Mesothelial cell of epicardium (in vitro differentiated cells): ENCODE results near the gene TRPV6. TPM values are rescaled to one million over a fixed set of nuclear protein-coding genes. Genes with fewer than 3 reads are reported as not detected.

Experiments
- DNase-seq, 2 experiments: peaks; one replicate each; pipeline ENCODE4 v3.0.0; 2021; ENCODE audit warnings: low spot score in 2 of 2; ENCODE audit not compliant: unreplicated experiment in 2 of 2
- H3K27ac Mint-ChIP-seq: 2 replicates; pipeline ENCODE4 v1.8.0; 2021; ENCODE audit warnings: mixed read lengths
- H3K27me3 Mint-ChIP-seq: 2 replicates; pipeline ENCODE4 v1.8.0; 2021; ENCODE audit warnings: low read depth, mixed read lengths
- H3K36me3 Mint-ChIP-seq: 2 replicates; pipeline ENCODE4 v1.8.0; 2021; ENCODE audit warnings: mixed read lengths
- H3K4me1 Mint-ChIP-seq: 2 replicates; pipeline ENCODE4 v1.8.0; 2021; ENCODE audit warnings: mixed read lengths
- H3K4me3 Mint-ChIP-seq: 2 replicates; pipeline ENCODE4 v1.8.0; 2021; ENCODE audit warnings: mild to moderate bottlenecking, moderate library complexity, mixed read lengths
- H3K9me3 Mint-ChIP-seq: 2 replicates; pipeline ENCODE4 v1.8.0; 2021; ENCODE audit warnings: mixed read lengths
- CTCF ChIP-seq: fragments of 200-600 bp; sonication (generic); IDR thresholded peaks from one replicate; pipeline ENCODE4 v1.5.0; 2021; ENCODE audit warnings: antibody characterized with exemption; ENCODE audit not compliant: unreplicated experiment
- total RNA-seq: library from RNA; stranded (reverse); gene quantifications from 3 replicates; pipeline ENCODE4 v1.2.1, GENCODE V29; 2021

Gene TRPV6
- total RNA-seq, 1 donor from 2014 or later: 5.7 TPM

- Mint-ChIP-seq H3K27me3 (peaks cover 16% of the 10 kb centered on the region), H3K4me1 (peaks cover 22% of the 10 kb centered on the region), H3K36me3 (no peaks in the 10 kb centered on the region), H3K4me3 (peak within 1 kb of the TSS; percentile 93), H3K27ac (peak within 1 kb of the TSS; percentile 90), H3K9me3 (no peaks in the 10 kb centered on the region)
- peak; percentile 71 to 89 for DNase-seq
- no peak for TF ChIP-seq CTCF
Measured at GRCh38 chr7:142854372-142855113, 31.0 kb downstream of the TRPV6 start, which contains the start of gene EPHB6. Gene EPHB6 (plus strand): TSS chr7:142855076. CDS start chr7:142863228, 8,152 bp downstream.

- peak in 1 of 2 experiments; percentile 70 for DNase-seq
- Mint-ChIP-seq H3K9me3 (no peaks in the 10 kb centered on the region), H3K36me3 (no peaks in the 10 kb centered on the region)
Measured at GRCh38 chr7:142853739-142854371, 31.7 kb downstream of the TRPV6 start.

GRCh38 chr7:142851919-142852318 is 33.6 kb downstream of the TRPV6 start:
- Mint-ChIP-seq H3K9me3 (no peaks in the 10 kb centered on the region), H3K36me3 (no peaks in the 10 kb centered on the region), H3K4me3 (no peak overlapping the region), H3K27me3 (peaks cover 19% of the 10 kb centered on the region), H3K27ac (no peak overlapping the region), H3K4me1 (peaks cover 14% of the 10 kb centered on the region)
- no peak for DNase-seq
- TF ChIP-seq CTCF: no peak

More at GRCh38 chr7:142853739-142854371, 31.7 kb downstream of the TRPV6 start:
- H3K4me1 Mint-ChIP-seq: peaks cover 18% of the 10 kb centered on the region
- H3K4me3 Mint-ChIP-seq: peak overlapping the region; percentile 93
- peak overlapping the region; percentile 90 for H3K27ac Mint-ChIP-seq
- peaks cover 21% of the 10 kb centered on the region for H3K27me3 Mint-ChIP-seq
- TF ChIP-seq CTCF: peak; percentile 51

- no peak for DNase-seq
- Mint-ChIP-seq H3K36me3 (no peaks in the 10 kb centered on the region), H3K27ac (no peak overlapping the region), H3K27me3 (peaks cover 15% of the 10 kb centered on the region), H3K4me1 (peaks cover 11% of the 10 kb centered on the region), H3K4me3 (no peak overlapping the region), H3K9me3 (no peaks in the 10 kb centered on the region)
- TF ChIP-seq CTCF: no peak
Measured at GRCh38 chr7:142851269-142851668, 34.3 kb downstream of the TRPV6 start.

- Mint-ChIP-seq H3K9me3 (no peaks in the 10 kb centered on the region), H3K27me3 (peaks cover 11% of the 10 kb centered on the region), H3K36me3 (no peaks in the 10 kb centered on the region), H3K27ac (no peak overlapping the region), H3K4me3 (no peak overlapping the region), H3K4me1 (peaks cover under 1% of the 10 kb centered on the region)
- no peak for TF ChIP-seq CTCF
- DNase-seq: no peak
Measured at GRCh38 chr7:142847353-142847752, 38.2 kb downstream of the TRPV6 start.
